Lower leg skin (tissue), 4 donors: ENCODE results near the gene MILR1. TPM values are rescaled to one million over a fixed set of nuclear protein-coding genes. Genes with fewer than 3 reads are reported as not detected.

Experiments used
- DNase-seq, 2 donors: peaks; one replicate each; pipeline ENCODE4 v3.0.0-alpha.2; 2019; ENCODE audit warnings: low spot score in 2 of 2
- H3K4me3 ChIP-seq: fragments of 200-600 bp; sonication (generic); 2 replicates; pipeline ENCODE4 v1.5.1; 2017; ENCODE audit warnings: mild to moderate bottlenecking, low read depth; ENCODE audit not compliant: poor library complexity, severe bottlenecking
- POLR2A ChIP-seq, 2 donors: fragments of 450-650 bp; IDR thresholded peaks; one replicate each; pipeline ENCODE4 v1.6.1; 2016 to 2017; ENCODE audit warnings: antibody characterized with exemption in 2 of 2, mild to moderate bottlenecking in 1 of 2, moderate library complexity in 1 of 2
- WGBS, 2 donors: methylation state at CpG; one replicate each; pipeline ENCODE4 v1.1.5; 2018; 5-methylcytosine and 5-hydroxymethylcytosine counted together
- intact Hi-C: fragments of 100-400 bp; cut with DNase I; formaldehyde crosslinking; loops from one replicate; pipeline ENCODE4 v1.15.0; 2023; ENCODE audit warnings: low total_unique reads
- microRNA counts, 2 donors: library from miRNA; unstranded; fragments of <30 nt; microRNA quantifications; one replicate each; lab custom pipeline; 2016
- microRNA-seq, 2 donors: library from miRNA; unstranded; fragments of <30 nt; microRNA quantifications; one replicate each; pipeline ENCODE4, GENCODE V29; 2016; ENCODE audit warnings: borderline replicate concordance in 2 of 2, borderline number of aligned reads in 1 of 2
- total RNA-seq, 4 donors: library from RNA; depleted of rRNA; stranded (reverse); fragments of >200 nt; gene quantifications; one replicate each; pipeline ENCODE4 v1.1.0, GENCODE V29; 2016
- TF ChIP-seq, protein P1 (sequence below), 3 donors: fragments of 450-650 bp; IDR thresholded peaks; one replicate each; pipeline ENCODE4 v1.5.1; 2016; ENCODE audit warnings: antibody characterized with exemption in 3 of 3, mild to moderate bottlenecking in 3 of 3, moderate library complexity in 2 of 3

The MILR1 gene
- total RNA-seq, 4 donors from 2014 or later: 1.8 TPM; not detected in 3

- intact Hi-C loops: no loop called here
- no peak overlapping the region for H3K4me3 ChIP-seq
- TF ChIP-seq, protein P1, sequence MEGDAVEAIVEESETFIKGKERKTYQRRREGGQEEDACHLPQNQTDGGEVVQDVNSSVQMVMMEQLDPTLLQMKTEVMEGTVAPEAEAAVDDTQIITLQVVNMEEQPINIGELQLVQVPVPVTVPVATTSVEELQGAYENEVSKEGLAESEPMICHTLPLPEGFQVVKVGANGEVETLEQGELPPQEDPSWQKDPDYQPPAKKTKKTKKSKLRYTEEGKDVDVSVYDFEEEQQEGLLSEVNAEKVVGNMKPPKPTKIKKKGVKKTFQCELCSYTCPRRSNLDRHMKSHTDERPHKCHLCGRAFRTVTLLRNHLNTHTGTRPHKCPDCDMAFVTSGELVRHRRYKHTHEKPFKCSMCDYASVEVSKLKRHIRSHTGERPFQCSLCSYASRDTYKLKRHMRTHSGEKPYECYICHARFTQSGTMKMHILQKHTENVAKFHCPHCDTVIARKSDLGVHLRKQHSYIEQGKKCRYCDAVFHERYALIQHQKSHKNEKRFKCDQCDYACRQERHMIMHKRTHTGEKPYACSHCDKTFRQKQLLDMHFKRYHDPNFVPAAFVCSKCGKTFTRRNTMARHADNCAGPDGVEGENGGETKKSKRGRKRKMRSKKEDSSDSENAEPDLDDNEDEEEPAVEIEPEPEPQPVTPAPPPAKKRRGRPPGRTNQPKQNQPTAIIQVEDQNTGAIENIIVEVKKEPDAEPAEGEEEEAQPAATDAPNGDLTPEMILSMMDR (IDR thresholded peaks at IDR 0.05): no peak
- TF ChIP-seq POLR2A (IDR thresholded peaks at IDR 0.05): no peak
- WGBS, 2 donors: 85 to 87% methylated on average over 2 of the region's 2 CpGs
- DNase-seq: no peak
Measured at GRCh38 chr17:64508683-64509082, 59.8 kb downstream of the MILR1 start.

GRCh38 chr17:64509179-64509578 is 60.3 kb downstream of the MILR1 start:
- intact Hi-C loops: no loop called here
- no peak overlapping the region for H3K4me3 ChIP-seq
- no peak for DNase-seq
- WGBS, 2 donors: 90 to 93% methylated on average over 6 of the region's 6 CpGs
- TF ChIP-seq, protein P1 (IDR thresholded peaks at IDR 0.05): no peak
- no peak for TF ChIP-seq POLR2A (IDR thresholded peaks at IDR 0.05)

GRCh38 chr17:64515419-64515818 is 66.5 kb downstream of the MILR1 start:
- intact Hi-C loops: no loop called here
- no peak overlapping the region for H3K4me3 ChIP-seq
- TF ChIP-seq, protein P1 (IDR thresholded peaks at IDR 0.05): no peak
- no peak for TF ChIP-seq POLR2A (IDR thresholded peaks at IDR 0.05)
- no peak for DNase-seq
- 83 to 88% methylated on average over 2 of the region's 2 CpGs for WGBS, 2 donors

DNA sequence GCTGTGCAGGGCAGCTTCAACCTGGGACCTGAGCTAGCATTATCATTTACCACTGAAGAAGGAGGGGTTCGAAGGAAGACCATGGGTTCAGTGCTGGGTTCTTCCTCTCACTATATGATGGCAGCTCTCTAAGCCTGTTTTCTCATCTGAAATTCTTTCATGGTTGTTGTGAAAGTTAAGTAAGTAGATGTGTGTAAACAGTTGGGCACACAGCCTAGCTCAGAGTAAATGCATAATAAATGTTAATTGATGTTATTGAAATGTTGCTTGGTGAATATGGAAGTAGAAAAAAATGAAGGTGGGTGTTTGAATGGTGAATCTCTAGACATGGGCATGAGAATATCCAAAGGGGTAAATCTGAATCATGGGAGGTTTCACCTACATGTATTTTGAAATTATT is 66.9 kb downstream of the MILR1 start:
- DNase-seq: no peak
- no peak overlapping the region for H3K4me3 ChIP-seq
- TF ChIP-seq, protein P1 (IDR thresholded peaks at IDR 0.05): no peak
- TF ChIP-seq POLR2A (IDR thresholded peaks at IDR 0.05): no peak
- 93 to 94% methylated on average over 1 of the region's 1 CpG for WGBS, 2 donors
- intact Hi-C loops: no loop called here

MicroRNAs within 50 kb of the gene (microRNA counts, 767-probe panel; counts per million panel counts)
- microRNA hsa-miR-1273e (lab: Ali Mortazavi, UCI): 0 to 358 counts per million in 2 donors

Small RNA genes lying within 50 kb of the gene (microRNA-seq; reads per million reads assigned to microRNA genes)
- 0 reads per million in 2 donors for gene MIR1273E
- gene MIR3064: 5.7 to 6.1 reads per million in 2 donors
- gene MIR5047: 0 reads per million in 2 donors

Other genes starting within 250 kb of the MILR1 start
- 10 to 100 TPM; 29.9 to 59.2 (median 39.9) TPM for gene TEX2, start 185.9 kb upstream of the MILR1 start, total RNA-seq
- 10 to 100 TPM; 21.8 to 95.1 (median 38.1) TPM for gene PECAM1, start 58.3 kb upstream of the MILR1 start, total RNA-seq
- gene POLG2, start 47.9 kb downstream of the MILR1 start, total RNA-seq: 1 to 10 TPM; 2.2 to 7.7 (median 4.2) TPM
- 100 to 1,000 TPM; 497 to 985 (median 764) TPM for gene DDX5, start 57.2 kb downstream of the MILR1 start, total RNA-seq
- 10 to 100 TPM; 37.9 to 80.7 (median 54.0) TPM for gene CEP95, start 57.9 kb downstream of the MILR1 start, total RNA-seq
- gene SMURF2, start 213.2 kb downstream of the MILR1 start, total RNA-seq: 10 to 100 TPM; 13.2 to 21.0 (median 20.5) TPM